ENCODE measurements around the gene GINS2. TPM values are rescaled to one million over a fixed set of nuclear protein-coding genes. Genes with fewer than 3 reads are reported as not detected.
A peak's percentile ranks its signal among the peaks of the same experiment; 100 is the strongest.

GINS2 gene
- total RNA-seq, 1 experiment from 2014 or later: 52.7 TPM

- Histone ChIP-seq H2AFZ (ENCODE audit: low read length) (no peak overlapping the region), H2BK5ac (ENCODE audit: insufficient read length, low read length) (no peak overlapping the region), H3K27me3 (ENCODE audit: insufficient read depth, low read length) (no peaks in the 10 kb centered on the region), H3K79me2 (ENCODE audit: insufficient read depth, low read length) (peaks cover 2% of the 10 kb centered on the region; the same call in 1 of the 2 replicates), H3K23ac (ENCODE audit: insufficient read length, low read depth, low read length) (no peak overlapping the region), H2AK5ac (ENCODE audit: insufficient read length, low read length) (no peak overlapping the region), H4K8ac (replicated peaks; ENCODE audit: insufficient read length, low read depth, low read length) (no peak overlapping the region), H3K79me1 (ENCODE audit: insufficient read depth, low read depth, low read length, poor library complexity, severe bottlenecking) (peaks cover 6% of the 10 kb centered on the region), H3K4me2 (ENCODE audit: insufficient read depth, insufficient read length, low read length) (no peak overlapping the region), H3K9me3 (ENCODE audit: control insufficient read depth, low read depth, low read length) (no peaks in the 10 kb centered on the region), H3K4me1 (ENCODE audit: insufficient read depth, low read length) (no peaks in the 10 kb centered on the region), H4K91ac (ENCODE audit: insufficient read length, low read depth, low read length) (no peak overlapping the region), H3K14ac (ENCODE audit: insufficient read depth, low read length) (no peak overlapping the region; the same call in 1 of the 2 replicates), H3K23me2 (ENCODE audit: insufficient read length, low read depth, low read length, poor library complexity, severe bottlenecking) (no peaks in the 10 kb centered on the region), H2BK12ac (ENCODE audit: insufficient read length, low read depth, low read length) (no peak overlapping the region), H3K56ac (ENCODE audit: insufficient read length, low read depth, low read length) (no peak overlapping the region), H3K9ac (ENCODE audit: extremely low read depth, insufficient read length, low read length) (no peak overlapping the region), H3K18ac (ENCODE audit: insufficient read length, low read depth, low read length) (no peak overlapping the region), H2BK20ac (ENCODE audit: low read depth, low read length, poor library complexity, severe bottlenecking) (no peak overlapping the region), H2BK120ac (ENCODE audit: low read depth, low read length, poor library complexity, severe bottlenecking) (no peak overlapping the region), H3K27ac (ENCODE audit: insufficient read length, low read depth, low read length) (no peak overlapping the region), H2BK15ac (ENCODE audit: low read depth, low read length) (no peak overlapping the region), H4K20me1 (ENCODE audit: control insufficient read depth, insufficient read depth, insufficient read length) (no peaks in the 10 kb centered on the region), H3T11ph (ENCODE audit: low read length) (no peak overlapping the region), H4K5ac (ENCODE audit: insufficient read length, low read depth, low read length) (no peak overlapping the region), H3K4ac (ENCODE audit: low read depth, low read length) (no peak overlapping the region)
- peak overlapping the region in 1 of 3 experiments; percentile 31; a peak in 1 of 7 replicates for H3K27ac Mint-ChIP-seq
- H3K4me3 Mint-ChIP-seq: no peak overlapping the region
- H3K9me3 Mint-ChIP-seq: no peaks in the 10 kb centered on the region
- no CpG with 5 or more reads among the region's 37 CpGs for WGBS (ENCODE audit: extremely low coverage, insufficient read length, low lambda C conversion rate)
- H3K4me1 Mint-ChIP-seq: peaks cover 6 to 10% of the 10 kb centered on the region in 2 experiments; a peak in 3 of 4 replicates
- no peak for TF ChIP-seq CTCF (conservative IDR thresholded peaks at IDR 0.05)
- H3K27me3 Mint-ChIP-seq (ENCODE audit: low read depth): no peaks in the 10 kb centered on the region
- peaks cover 2 to 26% (median 15%) of the 10 kb centered on the region in 3 experiments; a peak in 5 of 7 replicates for H3K36me3 Mint-ChIP-seq (ENCODE audit: insufficient read depth in 1 of 3, low read depth in 3 of 3)
- no peak for DNase-seq
Observed at GRCh38 chr16:85637808-85638647, 50.7 kb downstream of the GINS2 start.
